ENCODE measurements around the gene CARD10. TPM values are rescaled to one million over a fixed set of nuclear protein-coding genes. Genes with fewer than 3 reads are reported as not detected.

The CARD10 gene
- total and polyA plus RNA-seq, 2 of the 13 experiments (the other 11 are each of a cell fraction or from before 2014, with no cell fraction given): 35.2 to 55.8 TPM

DNA sequence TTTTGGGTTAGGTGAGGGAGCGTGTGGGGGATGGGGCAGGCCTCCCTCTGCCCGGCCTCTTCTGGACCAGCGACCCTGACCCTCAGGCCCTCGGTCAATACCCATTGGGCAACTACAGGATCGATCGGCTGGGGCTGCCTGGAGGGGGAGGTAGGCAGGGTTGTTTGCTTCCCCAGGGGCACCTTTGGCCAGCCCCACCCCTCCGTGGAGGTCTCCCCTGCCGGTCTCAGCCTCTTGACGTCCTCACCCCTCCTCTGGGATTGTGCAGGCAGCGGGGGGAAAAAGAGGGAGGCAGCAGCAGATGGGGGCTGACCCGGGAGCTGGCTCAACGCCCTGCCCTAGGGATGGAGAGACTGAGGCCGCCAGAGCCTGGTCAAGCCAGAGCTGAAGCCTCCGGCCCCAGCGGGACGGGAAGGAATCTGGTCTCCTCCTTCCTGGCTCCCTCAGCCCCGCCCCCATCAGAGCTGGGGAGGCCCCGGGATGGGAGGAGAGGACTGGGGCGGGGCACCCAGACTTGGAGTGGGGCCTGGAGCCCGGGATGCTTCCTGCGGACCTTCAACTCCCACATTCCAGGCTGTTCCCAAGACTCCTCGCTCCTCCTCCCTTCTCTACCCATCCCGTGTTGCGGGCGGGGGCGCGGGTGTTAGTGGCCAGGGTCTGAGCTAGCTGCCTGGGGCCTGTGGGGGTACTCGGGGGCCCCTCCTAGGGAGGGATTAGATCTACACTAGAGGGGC lies 26.7 kb upstream of the CARD10 start (continued):
- TF ChIP-seq, protein P1, sequence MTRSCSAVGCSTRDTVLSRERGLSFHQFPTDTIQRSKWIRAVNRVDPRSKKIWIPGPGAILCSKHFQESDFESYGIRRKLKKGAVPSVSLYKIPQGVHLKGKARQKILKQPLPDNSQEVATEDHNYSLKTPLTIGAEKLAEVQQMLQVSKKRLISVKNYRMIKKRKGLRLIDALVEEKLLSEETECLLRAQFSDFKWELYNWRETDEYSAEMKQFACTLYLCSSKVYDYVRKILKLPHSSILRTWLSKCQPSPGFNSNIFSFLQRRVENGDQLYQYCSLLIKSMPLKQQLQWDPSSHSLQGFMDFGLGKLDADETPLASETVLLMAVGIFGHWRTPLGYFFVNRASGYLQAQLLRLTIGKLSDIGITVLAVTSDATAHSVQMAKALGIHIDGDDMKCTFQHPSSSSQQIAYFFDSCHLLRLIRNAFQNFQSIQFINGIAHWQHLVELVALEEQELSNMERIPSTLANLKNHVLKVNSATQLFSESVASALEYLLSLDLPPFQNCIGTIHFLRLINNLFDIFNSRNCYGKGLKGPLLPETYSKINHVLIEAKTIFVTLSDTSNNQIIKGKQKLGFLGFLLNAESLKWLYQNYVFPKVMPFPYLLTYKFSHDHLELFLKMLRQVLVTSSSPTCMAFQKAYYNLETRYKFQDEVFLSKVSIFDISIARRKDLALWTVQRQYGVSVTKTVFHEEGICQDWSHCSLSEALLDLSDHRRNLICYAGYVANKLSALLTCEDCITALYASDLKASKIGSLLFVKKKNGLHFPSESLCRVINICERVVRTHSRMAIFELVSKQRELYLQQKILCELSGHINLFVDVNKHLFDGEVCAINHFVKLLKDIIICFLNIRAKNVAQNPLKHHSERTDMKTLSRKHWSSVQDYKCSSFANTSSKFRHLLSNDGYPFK (CRISPR knock-in tag; IDR thresholded peaks at IDR 0.05; ENCODE audit: borderline replicate concordance): peak; percentile 70; the same call in 1 of the 2 replicates
- TF ChIP-seq RBM39 (IDR thresholded peaks at IDR 0.05; ENCODE audit: low read depth, low read length, poor library complexity, severe bottlenecking) (peak; percentile 4), ZFY (CRISPR knock-in tag; IDR thresholded peaks at IDR 0.05) (peak; percentile 61), ATAD3A (CRISPR knock-in tag; IDR thresholded peaks at IDR 0.05) (no peak), ZNF572 (CRISPR knock-in tag; IDR thresholded peaks at IDR 0.05) (no peak), FIP1L1 (IDR thresholded peaks at IDR 0.05; ENCODE audit: borderline replicate concordance, insufficient read depth, low read depth, low read length) (no peak), ZNF788 (CRISPR knock-in tag; IDR thresholded peaks at IDR 0.05; ENCODE audit: borderline replicate concordance) (peak; percentile 97; the same call in 1 of the 2 replicates), ATF7 (IDR thresholded peaks at IDR 0.05) (no peak), ATF7 (CRISPR knock-in tag; IDR thresholded peaks at IDR 0.05) (0 out of 2 replicates have a peak, but pooled peaks have one; percentile 10), ZNF263 (CRISPR knock-in tag; IDR thresholded peaks at IDR 0.05) (peak; percentile 52; the same call in 1 of the 2 replicates), NFIB (CRISPR knock-in tag; IDR thresholded peaks at IDR 0.05; ENCODE audit: borderline replicate concordance) (no peak), NFE2L2 (IDR thresholded peaks at IDR 0.05; ENCODE audit: low read length) (no peak), ZNF10 (CRISPR knock-in tag; IDR thresholded peaks at IDR 0.05; ENCODE audit: borderline replicate concordance, low read depth) (no peak), GATAD1 (CRISPR knock-in tag; IDR thresholded peaks at IDR 0.05) (peak; percentile 49), MXI1 (IDR thresholded peaks at IDR 0.05; ENCODE audit: borderline replicate concordance, low read depth, low read length) (peak; percentile 31; the same call in 1 of the 3 replicates), SMAD9 (CRISPR knock-in tag; IDR thresholded peaks at IDR 0.05) (no peak), GZF1 (CRISPR knock-in tag; IDR thresholded peaks at IDR 0.05) (peak; percentile 76; the same call in 1 of the 2 replicates)
- TF ChIP-seq, protein P2, sequence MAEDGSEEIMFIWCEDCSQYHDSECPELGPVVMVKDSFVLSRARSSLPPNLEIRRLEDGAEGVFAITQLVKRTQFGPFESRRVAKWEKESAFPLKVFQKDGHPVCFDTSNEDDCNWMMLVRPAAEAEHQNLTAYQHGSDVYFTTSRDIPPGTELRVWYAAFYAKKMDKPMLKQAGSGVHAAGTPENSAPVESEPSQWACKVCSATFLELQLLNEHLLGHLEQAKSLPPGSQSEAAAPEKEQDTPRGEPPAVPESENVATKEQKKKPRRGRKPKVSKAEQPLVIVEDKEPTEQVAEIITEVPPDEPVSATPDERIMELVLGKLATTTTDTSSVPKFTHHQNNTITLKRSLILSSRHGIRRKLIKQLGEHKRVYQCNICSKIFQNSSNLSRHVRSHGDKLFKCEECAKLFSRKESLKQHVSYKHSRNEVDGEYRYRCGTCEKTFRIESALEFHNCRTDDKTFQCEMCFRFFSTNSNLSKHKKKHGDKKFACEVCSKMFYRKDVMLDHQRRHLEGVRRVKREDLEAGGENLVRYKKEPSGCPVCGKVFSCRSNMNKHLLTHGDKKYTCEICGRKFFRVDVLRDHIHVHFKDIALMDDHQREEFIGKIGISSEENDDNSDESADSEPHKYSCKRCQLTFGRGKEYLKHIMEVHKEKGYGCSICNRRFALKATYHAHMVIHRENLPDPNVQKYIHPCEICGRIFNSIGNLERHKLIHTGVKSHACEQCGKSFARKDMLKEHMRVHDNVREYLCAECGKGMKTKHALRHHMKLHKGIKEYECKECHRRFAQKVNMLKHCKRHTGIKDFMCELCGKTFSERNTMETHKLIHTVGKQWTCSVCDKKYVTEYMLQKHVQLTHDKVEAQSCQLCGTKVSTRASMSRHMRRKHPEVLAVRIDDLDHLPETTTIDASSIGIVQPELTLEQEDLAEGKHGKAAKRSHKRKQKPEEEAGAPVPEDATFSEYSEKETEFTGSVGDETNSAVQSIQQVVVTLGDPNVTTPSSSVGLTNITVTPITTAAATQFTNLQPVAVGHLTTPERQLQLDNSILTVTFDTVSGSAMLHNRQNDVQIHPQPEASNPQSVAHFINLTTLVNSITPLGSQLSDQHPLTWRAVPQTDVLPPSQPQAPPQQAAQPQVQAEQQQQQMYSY (CRISPR knock-in tag; IDR thresholded peaks at IDR 0.05): no peak
- TF ChIP-seq, protein P3, sequence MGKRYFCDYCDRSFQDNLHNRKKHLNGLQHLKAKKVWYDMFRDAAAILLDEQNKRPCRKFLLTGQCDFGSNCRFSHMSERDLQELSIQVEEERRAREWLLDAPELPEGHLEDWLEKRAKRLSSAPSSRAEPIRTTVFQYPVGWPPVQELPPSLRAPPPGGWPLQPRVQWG (CRISPR knock-in tag; IDR thresholded peaks at IDR 0.05; ENCODE audit: borderline replicate concordance, low read depth): 0 out of 2 replicates have a peak, but pooled peaks have one; percentile 61
- TF ChIP-seq, protein P4, sequence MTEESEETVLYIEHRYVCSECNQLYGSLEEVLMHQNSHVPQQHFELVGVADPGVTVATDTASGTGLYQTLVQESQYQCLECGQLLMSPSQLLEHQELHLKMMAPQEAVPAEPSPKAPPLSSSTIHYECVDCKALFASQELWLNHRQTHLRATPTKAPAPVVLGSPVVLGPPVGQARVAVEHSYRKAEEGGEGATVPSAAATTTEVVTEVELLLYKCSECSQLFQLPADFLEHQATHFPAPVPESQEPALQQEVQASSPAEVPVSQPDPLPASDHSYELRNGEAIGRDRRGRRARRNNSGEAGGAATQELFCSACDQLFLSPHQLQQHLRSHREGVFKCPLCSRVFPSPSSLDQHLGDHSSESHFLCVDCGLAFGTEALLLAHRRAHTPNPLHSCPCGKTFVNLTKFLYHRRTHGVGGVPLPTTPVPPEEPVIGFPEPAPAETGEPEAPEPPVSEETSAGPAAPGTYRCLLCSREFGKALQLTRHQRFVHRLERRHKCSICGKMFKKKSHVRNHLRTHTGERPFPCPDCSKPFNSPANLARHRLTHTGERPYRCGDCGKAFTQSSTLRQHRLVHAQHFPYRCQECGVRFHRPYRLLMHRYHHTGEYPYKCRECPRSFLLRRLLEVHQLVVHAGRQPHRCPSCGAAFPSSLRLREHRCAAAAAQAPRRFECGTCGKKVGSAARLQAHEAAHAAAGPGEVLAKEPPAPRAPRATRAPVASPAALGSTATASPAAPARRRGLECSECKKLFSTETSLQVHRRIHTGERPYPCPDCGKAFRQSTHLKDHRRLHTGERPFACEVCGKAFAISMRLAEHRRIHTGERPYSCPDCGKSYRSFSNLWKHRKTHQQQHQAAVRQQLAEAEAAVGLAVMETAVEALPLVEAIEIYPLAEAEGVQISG (CRISPR knock-in tag; IDR thresholded peaks at IDR 0.05): peak; percentile 92

All from HepG2 (cell line).